Measurements from ENCODE around the gene HOXA13. TPM values are rescaled to one million over a fixed set of nuclear protein-coding genes. Genes with fewer than 3 reads are reported as not detected.

HOXA13 gene
- total and polyA plus RNA-seq, 8 donors = 29.0 TPM; not detected in 7

- Histone ChIP-seq H3K36me3 (no peaks in the 10 kb centered on the region), H3K27me3 (peaks cover 60 to 100% (median 100%) of the 10 kb centered on the region in 3 donors), H3K27ac (no peak overlapping the region), H3K9me3 (no peaks in the 10 kb centered on the region), H3K4me1 (peaks cover 33 to 72% (median 50%) of the 10 kb centered on the region in 4 donors), H3K4me3 (no peak overlapping the region)
- no peak for DNase-seq
- 37 to 56% (median 43%) methylated on average over 4 of the region's 4 CpGs for WGBS, 5 donors
- TF ChIP-seq CTCF (IDR thresholded peaks at IDR 0.05) (no peak), POLR2A (IDR thresholded peaks at IDR 0.05) (no peak), EP300 (IDR thresholded peaks at IDR 0.05) (no peak), POLR2AphosphoS5 (IDR thresholded peaks at IDR 0.05) (no peak)
- intact Hi-C loops (cut with DNase I; ENCODE audit: low total_unique reads) = no loop called here
These were observed 47.8 kb upstream of the HOXA13 start for GRCh38 chr7:27247452-27248426.

GRCh38 chr7:27247000-27247399, 47.1 kb upstream of the HOXA13 start:
- H3K4me3 ChIP-seq = no peak overlapping the region
- DNase-seq = no peak
- peaks cover 56 to 100% (median 100%) of the 10 kb centered on the region in 3 donors for H3K27me3 ChIP-seq
- H3K27ac ChIP-seq = no peak overlapping the region
- no peaks in the 10 kb centered on the region for H3K9me3 ChIP-seq
- 33 to 55% (median 42%) methylated on average over 7 of the region's 7 CpGs for WGBS, 5 donors
- intact Hi-C loops (cut with DNase I; ENCODE audit: low total_unique reads) = no loop called here
- no peak for TF ChIP-seq CTCF (IDR thresholded peaks at IDR 0.05)
- TF ChIP-seq POLR2A (IDR thresholded peaks at IDR 0.05) = no peak
- TF ChIP-seq POLR2AphosphoS5 (IDR thresholded peaks at IDR 0.05) = no peak
- no peak for TF ChIP-seq EP300 (IDR thresholded peaks at IDR 0.05)
- H3K36me3 ChIP-seq = no peaks in the 10 kb centered on the region
- H3K4me1 ChIP-seq = peaks cover 35 to 75% (median 54%) of the 10 kb centered on the region in 4 donors

GRCh38 chr7:27245798-27246691, 46.2 kb upstream of the HOXA13 start:
- Histone ChIP-seq H3K4me3 (peak overlapping the region; percentile 12 to 39 (median 25)), H3K27me3 (peaks cover 49 to 100% (median 100%) of the 10 kb centered on the region in 3 donors), H3K9me3 (no peaks in the 10 kb centered on the region), H3K36me3 (no peaks in the 10 kb centered on the region), H3K4me1 (peaks cover 27 to 66% (median 46%) of the 10 kb centered on the region in 4 donors), H3K27ac (no peak overlapping the region)
- intact Hi-C loops (cut with DNase I; ENCODE audit: low total_unique reads) = no loop called here
- WGBS, 5 donors = 4 to 5% (median 4%) methylated on average over 50 to 90 of the region's 90 CpGs
- peak in 1 of 2 donors; percentile 68 for DNase-seq
- TF ChIP-seq POLR2A (IDR thresholded peaks at IDR 0.05) = no peak
- TF ChIP-seq EP300 (IDR thresholded peaks at IDR 0.05) = no peak
- no peak for TF ChIP-seq CTCF (IDR thresholded peaks at IDR 0.05)
- TF ChIP-seq POLR2AphosphoS5 (IDR thresholded peaks at IDR 0.05) = no peak

All from stomach (tissue), 9 donors.